Astrocyte (in vitro differentiated cells and primary cell): Measurements from ENCODE around the gene HSPB7. TPM values are rescaled to one million over a fixed set of nuclear protein-coding genes. Genes with fewer than 3 reads are reported as not detected.
A peak's percentile ranks its signal among the peaks of the same experiment; 100 is the strongest.

Source experiments
- DNase-seq: peaks from one replicate; pipeline ENCODE4 v3.0.0-alpha.2; 2010; ENCODE audit warnings: low read depth
- FAIRE-seq: peaks from 2 replicates; lab custom pipeline; 2011; peaks lifted over from hg19 to GRCh38; lab: Jason Lieb, UNC
- H2AFZ ChIP-seq: 2 replicates; pipeline ENCODE4 v1.6.0; 2012; ENCODE audit warnings: low read depth, low read length, inconsistent platforms
- H3K27ac ChIP-seq: 2 replicates; pipeline ENCODE4 v1.5.1; 2011; ENCODE audit warnings: low read depth, low read length, inconsistent platforms
- H3K27me3 ChIP-seq: 2 replicates; pipeline ENCODE4 v1.6.0; 2011; ENCODE audit warnings: low read length, inconsistent platforms; ENCODE audit not compliant: insufficient read depth
- H3K36me3 ChIP-seq: 2 replicates; pipeline ENCODE4 v1.5.1; 2011; ENCODE audit warnings: low read length, inconsistent platforms; ENCODE audit not compliant: insufficient read depth
- H3K4me1 ChIP-seq: 2 replicates; pipeline ENCODE4 v1.5.1; 2011; ENCODE audit warnings: low read length, inconsistent platforms; ENCODE audit not compliant: insufficient read depth
- H3K4me2 ChIP-seq: 2 replicates; pipeline ENCODE4 v1.6.0; 2012; ENCODE audit warnings: low read length, inconsistent platforms
- H3K4me3 ChIP-seq: 2 replicates; pipeline ENCODE4 v1.5.1; 2011; ENCODE audit warnings: low read depth, mild to moderate bottlenecking, low read length, inconsistent platforms; ENCODE audit not compliant: insufficient read depth
- H3K79me2 ChIP-seq: 2 replicates; pipeline ENCODE4 v1.6.0; 2012; ENCODE audit warnings: mild to moderate bottlenecking, low read length, inconsistent platforms; ENCODE audit not compliant: insufficient read depth
- H3K9ac ChIP-seq: 2 replicates; pipeline ENCODE4 v1.6.0; 2012; ENCODE audit warnings: mild to moderate bottlenecking, low read length, inconsistent platforms
- H3K9me3 ChIP-seq: 2 replicates; pipeline ENCODE4 v1.5.1; 2012; ENCODE audit warnings: low read depth, mild to moderate bottlenecking, low read length, inconsistent platforms; ENCODE audit not compliant: insufficient read depth
- H4K20me1 ChIP-seq: 2 replicates; pipeline ENCODE4 v1.6.0; 2012; ENCODE audit warnings: low read length, inconsistent platforms; ENCODE audit not compliant: insufficient read depth
- H3K27ac Mint-ChIP-seq: one replicate; pipeline ENCODE4 v1.8.0; 2021; ENCODE audit warnings: mild to moderate bottlenecking, mixed read lengths; ENCODE audit not compliant: unreplicated experiment
- H3K27me3 Mint-ChIP-seq: one replicate; pipeline ENCODE4 v1.8.0; 2021; ENCODE audit warnings: low read depth, mixed read lengths; ENCODE audit not compliant: unreplicated experiment
- H3K36me3 Mint-ChIP-seq: one replicate; pipeline ENCODE4 v1.8.0; 2021; ENCODE audit warnings: low read depth, mixed read lengths; ENCODE audit not compliant: unreplicated experiment
- H3K4me1 Mint-ChIP-seq: one replicate; pipeline ENCODE4 v1.8.0; 2021; ENCODE audit warnings: low read depth, mixed read lengths; ENCODE audit not compliant: unreplicated experiment
- H3K4me3 Mint-ChIP-seq: one replicate; pipeline ENCODE4 v1.8.0; 2021; ENCODE audit warnings: mild to moderate bottlenecking, moderate library complexity, mixed read lengths; ENCODE audit not compliant: unreplicated experiment
- H3K9me3 Mint-ChIP-seq: one replicate; pipeline ENCODE4 v1.8.0; 2021; ENCODE audit warnings: mild to moderate bottlenecking, mixed read lengths; ENCODE audit not compliant: unreplicated experiment
- CTCF ChIP-seq: IDR thresholded peaks from 2 replicates; pipeline ENCODE4 v1.5.1; 2011; ENCODE audit warnings: low read depth, mild to moderate bottlenecking, inconsistent platforms, low read length, moderate library complexity; ENCODE audit not compliant: insufficient read depth
- EZH2 ChIP-seq: IDR thresholded peaks from 2 replicates; pipeline ENCODE4 v1.6.1; 2012; ENCODE audit warnings: mild to moderate bottlenecking, low read length, inconsistent platforms; ENCODE audit not compliant: insufficient read depth
- total RNA-seq: library from RNA; stranded (reverse); gene quantifications from 2 replicates; pipeline ENCODE4 v1.2.1, GENCODE V29; 2021

The HSPB7 gene
- total RNA-seq, 1 donor from 2014 or later = 0.45 TPM

- Histone ChIP-seq H3K27ac (no peak overlapping the region), H4K20me1 (no peaks in the 10 kb centered on the region), H3K27me3 (no peaks in the 10 kb centered on the region), H3K4me1 (peaks cover 23% of the 10 kb centered on the region), H2AFZ (no peak overlapping the region), H3K79me2 (no peaks in the 10 kb centered on the region), H3K4me3 (no peak overlapping the region), H3K4me2 (peak overlapping the region; percentile 83), H3K9me3 (no peaks in the 10 kb centered on the region), H3K36me3 (no peaks in the 10 kb centered on the region), H3K9ac (peak overlapping the region; percentile 77)
- DNase-seq (no peak), FAIRE-seq (no peak)
- Mint-ChIP-seq H3K27ac (no peak overlapping the region), H3K9me3 (peaks cover 4% of the 10 kb centered on the region), H3K27me3 (peaks cover 2% of the 10 kb centered on the region), H3K36me3 (no peaks in the 10 kb centered on the region), H3K4me3 (no peak overlapping the region), H3K4me1 (peaks cover 13% of the 10 kb centered on the region)
- TF ChIP-seq CTCF (no peak), EZH2 (no peak)
These were observed 5.8 kb downstream of the HSPB7 start for GRCh38 chr1:16011936-16012589.

- Mint-ChIP-seq H3K9me3 (peaks cover 4% of the 10 kb centered on the region), H3K27me3 (peaks cover 9% of the 10 kb centered on the region), H3K4me1 (peaks cover 15% of the 10 kb centered on the region), H3K36me3 (no peaks in the 10 kb centered on the region), H3K27ac (no peak overlapping the region), H3K4me3 (no peak overlapping the region)
- no peak for DNase-seq
- no peaks in the 10 kb centered on the region for H3K27me3 ChIP-seq
- no peak overlapping the region for H3K4me3 ChIP-seq
- H3K9me3 ChIP-seq = no peaks in the 10 kb centered on the region
- no peaks in the 10 kb centered on the region for H3K36me3 ChIP-seq
- H3K79me2 ChIP-seq = no peaks in the 10 kb centered on the region
- H2AFZ ChIP-seq = no peak overlapping the region
- H3K4me2 ChIP-seq = no peak overlapping the region
- TF ChIP-seq CTCF (no peak), EZH2 (no peak)
- H4K20me1 ChIP-seq = no peaks in the 10 kb centered on the region
- no peak overlapping the region for H3K9ac ChIP-seq
- peaks cover 20% of the 10 kb centered on the region for H3K4me1 ChIP-seq
- FAIRE-seq = no peak
- no peak overlapping the region for H3K27ac ChIP-seq
These were observed 7.0 kb downstream of the HSPB7 start for GRCh38 chr1:16010837-16011236.

- no peak overlapping the region for H3K4me2 ChIP-seq
- peaks cover 15% of the 10 kb centered on the region for H3K4me1 Mint-ChIP-seq
These were observed 8.2 kb downstream of the HSPB7 start for GRCh38 chr1:16009678-16010077.

More at GRCh38 chr1:16009678-16010077, 8.2 kb downstream of the HSPB7 start:
- Histone ChIP-seq H3K9ac (no peak overlapping the region), H3K79me2 (no peaks in the 10 kb centered on the region), H3K9me3 (no peaks in the 10 kb centered on the region), H3K27ac (no peak overlapping the region), H3K27me3 (no peaks in the 10 kb centered on the region), H3K36me3 (no peaks in the 10 kb centered on the region), H2AFZ (no peak overlapping the region), H3K4me1 (peaks cover 18% of the 10 kb centered on the region), H4K20me1 (no peaks in the 10 kb centered on the region), H3K4me3 (no peak overlapping the region)
- DNase-seq (no peak), FAIRE-seq (no peak)
- TF ChIP-seq EZH2 (no peak), CTCF (no peak)
- no peak overlapping the region for H3K4me3 Mint-ChIP-seq
- no peaks in the 10 kb centered on the region for H3K36me3 Mint-ChIP-seq
- peaks cover 15% of the 10 kb centered on the region for H3K27me3 Mint-ChIP-seq
- no peaks in the 10 kb centered on the region for H3K9me3 Mint-ChIP-seq
- no peak overlapping the region for H3K27ac Mint-ChIP-seq
